ENCODE results near the gene COPZ1.

- no peak for TF ChIP-seq CTCF (conservative IDR thresholded peaks at IDR 0.05)
- no peak for TF ChIP-seq ZFX (IDR thresholded peaks at IDR 0.05)
These were observed 32.7 kb downstream of the COPZ1 start for GRCh38 chr12:54357506-54358190.

Measured in C4-2B (cell line).